Medulla oblongata (tissue), 1 donor: ENCODE results near the gene MARVELD1.
"Not testable (repeated sequence)": the region's sequence is repeated elsewhere in the genome, so short reads cannot be mapped to it uniquely, and the experiment has no call there.

Experiments used
- DNase-seq: peaks from one replicate; pipeline ENCODE4 v3.0.0-alpha.2; 2015; ENCODE audit errors: extremely low spot score

Gene MARVELD1

DNA sequence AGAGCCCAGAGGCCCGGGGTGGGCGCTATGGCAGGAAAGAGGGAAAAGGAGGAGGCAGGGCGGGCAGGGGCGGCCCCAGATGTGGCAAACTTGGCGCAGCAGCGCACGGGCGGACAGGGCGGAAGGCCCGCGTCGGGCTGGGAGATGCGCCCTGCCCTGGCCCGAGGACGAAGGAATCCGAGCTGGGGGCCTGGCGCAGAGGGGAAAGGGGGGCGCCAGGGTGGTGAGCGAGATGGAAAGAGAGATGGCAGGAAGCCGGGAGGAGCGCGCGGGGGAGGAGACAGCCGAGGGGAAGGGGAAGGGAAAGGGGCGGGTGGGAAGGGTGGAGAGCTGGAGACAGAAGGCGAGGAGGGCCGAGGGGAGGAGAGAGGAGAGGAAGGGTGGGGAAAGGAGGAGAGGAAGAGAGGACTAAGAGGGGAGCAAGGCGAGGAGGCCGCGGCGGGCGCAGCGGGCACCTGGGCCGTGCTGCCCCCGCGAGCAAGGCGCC, at the start of gene MARVELD1:
MARVELD1 (plus strand) TSS at position 392 of the 487 bp plus-strand sequence. CDS start 147 bp downstream, outside the sequence.
- no peak for DNase-seq

DNA sequence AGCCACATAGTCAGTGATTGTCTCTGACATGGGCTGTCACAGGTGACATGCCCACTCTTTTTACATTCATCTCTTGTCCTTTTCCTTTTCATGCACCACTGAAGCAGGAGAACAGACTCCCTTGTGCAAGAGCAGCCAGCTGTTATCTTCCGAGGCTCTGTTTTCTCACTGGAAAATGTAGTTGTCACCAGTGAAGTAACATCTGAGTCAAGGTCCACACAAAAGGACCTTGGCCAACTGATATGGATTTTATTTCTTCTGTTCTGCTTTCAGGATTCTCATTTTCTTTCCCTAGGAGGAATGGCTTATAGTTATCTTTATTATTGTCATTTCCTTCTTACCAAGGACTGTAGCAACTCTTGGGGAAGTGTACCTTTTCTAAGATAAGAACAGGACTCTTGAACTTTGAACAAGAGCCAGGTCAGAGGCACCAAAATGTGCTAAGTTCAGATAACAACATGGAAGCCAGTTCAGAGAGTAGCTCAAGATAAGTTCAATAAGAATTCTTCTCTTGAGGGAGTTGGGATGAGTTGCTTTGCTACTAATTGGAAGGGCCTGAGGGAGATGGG, 49.2 kb upstream of the MARVELD1 start:
- DNase-seq, result no peak

DNA sequence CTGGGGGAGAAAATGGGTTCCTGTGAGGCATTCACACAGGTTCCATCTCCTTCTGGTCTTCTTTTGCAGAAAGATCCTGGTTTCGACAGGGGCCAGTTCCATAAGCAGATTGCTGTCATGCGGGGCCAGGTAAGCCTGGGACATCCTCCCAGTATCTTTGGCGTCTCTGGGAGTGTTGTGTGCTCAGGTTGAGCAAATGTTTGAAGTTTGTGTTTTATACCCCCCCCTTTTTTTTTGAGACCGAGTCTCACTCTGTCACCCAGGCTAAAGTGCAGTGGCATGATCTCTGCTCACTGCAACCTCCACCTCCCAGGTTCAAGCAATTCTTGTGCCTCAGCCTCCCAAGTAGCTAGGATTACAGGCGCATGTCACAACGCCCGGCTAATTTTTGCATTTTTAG, 46.5 kb upstream of the MARVELD1 start:
- DNase-seq, result no peak

DNA sequence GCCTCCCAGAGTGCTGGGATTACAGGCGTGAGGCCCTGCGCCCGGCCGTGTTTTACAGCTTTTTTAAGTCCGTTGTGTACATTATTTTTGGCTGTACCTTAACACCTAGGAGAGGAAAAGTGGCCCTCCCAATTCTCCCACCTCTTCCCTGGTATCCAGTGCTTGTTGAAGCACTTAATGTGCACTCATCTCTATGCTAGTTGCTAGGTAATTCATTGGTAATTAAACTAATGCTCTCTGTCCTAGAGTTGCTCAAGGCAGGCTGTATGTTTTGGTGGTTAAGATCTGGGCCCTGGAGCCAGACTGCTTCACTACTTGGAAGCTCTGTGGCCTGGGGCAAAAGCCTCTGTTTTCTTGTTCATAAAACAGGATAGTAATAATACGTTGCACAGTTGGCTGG, 46.1 kb upstream of the MARVELD1 start:
- DNase-seq, result no peak

DNA sequence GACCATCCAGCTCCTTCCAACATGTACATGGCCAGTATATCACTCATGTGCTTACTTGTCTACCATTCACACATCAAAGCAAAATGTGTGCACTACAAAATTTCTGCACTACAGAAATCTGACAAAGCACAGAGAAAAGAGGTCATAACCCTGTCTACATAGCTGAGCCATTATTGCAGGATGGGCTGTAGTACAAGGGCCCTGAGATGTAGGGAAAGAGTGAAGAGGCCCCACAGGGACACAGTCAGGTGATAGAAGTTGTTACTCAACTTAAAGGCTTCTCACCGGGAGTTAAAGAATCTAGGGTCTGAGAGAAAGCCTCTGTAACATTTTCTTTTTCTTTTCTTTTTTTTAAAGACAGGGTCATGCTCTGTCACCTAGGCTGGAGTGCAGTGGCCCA, 44.0 kb upstream of the MARVELD1 start:
- no peak for DNase-seq

DNA sequence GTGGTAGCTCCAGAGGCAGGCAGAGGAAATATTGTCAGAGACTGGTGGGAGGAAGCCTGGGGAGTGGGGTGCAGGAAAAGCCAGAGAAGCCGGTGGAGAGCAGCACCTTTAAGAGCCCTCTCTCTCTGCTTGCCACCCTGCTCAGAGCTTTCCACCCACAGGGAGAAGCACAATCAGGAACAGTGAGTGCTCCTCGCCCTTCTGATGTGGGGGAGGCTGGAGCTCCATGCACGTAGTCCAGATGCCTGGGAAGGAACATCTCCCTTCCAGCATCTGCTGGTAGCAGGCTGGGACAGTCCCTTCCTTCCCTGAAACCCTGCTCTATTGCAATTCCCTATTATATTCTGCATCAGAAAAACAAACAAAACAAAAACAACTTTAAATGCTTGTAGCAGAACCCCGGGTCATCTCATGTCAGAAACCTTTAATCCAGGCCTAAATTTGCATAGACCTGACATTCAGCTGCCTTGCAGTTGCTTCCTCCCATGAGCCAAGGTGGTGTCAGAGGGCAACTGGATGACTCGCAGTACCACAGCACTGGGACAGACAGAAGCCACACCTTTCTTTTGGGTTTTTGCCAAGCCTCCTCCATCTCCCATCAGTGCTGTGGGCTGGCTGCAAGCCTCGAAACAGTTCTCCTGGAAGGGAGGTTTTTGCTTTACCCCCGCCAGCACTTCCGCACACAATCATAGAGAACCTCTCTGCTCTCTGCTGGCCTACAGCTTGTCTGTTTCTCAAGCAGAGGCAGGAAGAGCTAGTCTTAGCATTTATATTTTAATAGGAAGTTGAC, 39.6 kb upstream of the MARVELD1 start:
- no peak for DNase-seq

DNA sequence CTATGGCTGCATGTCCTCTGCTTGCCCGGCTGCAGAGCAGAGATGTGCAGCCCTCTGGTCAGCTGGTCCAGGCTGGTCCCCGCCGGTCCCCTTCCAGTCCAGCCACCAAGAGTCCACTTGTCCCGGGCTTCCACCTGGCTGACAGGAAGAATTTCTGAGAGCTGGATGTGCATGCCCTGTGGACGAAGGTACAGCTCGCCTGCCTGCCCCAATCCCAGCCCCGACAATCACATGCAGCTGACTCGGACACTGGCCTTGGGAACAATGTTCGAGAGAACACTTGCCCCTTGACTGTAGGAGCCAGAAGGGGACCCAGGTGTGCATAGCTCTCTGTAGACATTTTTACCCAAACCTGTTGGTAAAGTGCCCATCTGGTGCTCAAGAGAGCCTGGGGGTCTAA, 38.3 kb upstream of the MARVELD1 start:
- DNase-seq, result no peak

DNA sequence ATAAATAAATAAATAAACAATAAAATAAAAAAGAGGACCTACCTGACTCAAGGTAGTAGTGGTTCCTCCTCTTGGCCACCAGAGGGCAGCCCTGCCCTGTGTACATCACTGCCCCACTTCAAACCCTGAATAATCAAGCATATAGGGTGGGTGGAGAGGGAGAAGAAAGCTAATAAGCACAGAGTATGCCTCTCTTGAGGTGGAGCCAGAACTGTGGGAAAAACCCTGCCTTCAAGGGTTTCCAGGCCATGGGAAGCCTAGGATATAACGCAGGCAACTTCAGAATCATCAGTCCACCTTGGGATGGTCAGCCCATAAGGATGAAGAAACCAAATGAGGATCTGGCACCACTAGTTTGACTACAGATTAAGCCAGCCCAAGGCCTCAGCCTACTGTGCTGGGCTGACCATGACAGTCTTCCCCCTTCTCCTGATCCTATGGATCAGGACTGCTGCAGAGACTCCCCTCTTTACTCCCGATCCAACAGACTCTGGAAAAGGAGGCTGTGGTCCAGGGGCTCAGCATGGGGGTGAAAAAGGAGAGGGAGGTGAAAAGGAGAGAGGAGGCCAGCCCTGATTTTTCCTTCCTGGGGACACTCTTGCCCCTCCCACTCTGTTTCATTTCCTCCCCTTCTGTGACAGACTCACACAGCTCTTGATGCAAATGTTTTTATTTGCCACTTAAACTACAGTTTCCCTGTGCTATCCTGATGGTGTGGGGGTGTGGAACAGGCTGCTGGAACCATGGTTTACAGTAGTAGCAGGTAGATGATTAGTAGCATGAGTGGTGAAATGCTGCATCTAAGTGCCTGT, 36.6 kb upstream of the MARVELD1 start:
- DNase-seq, result peak; percentile 54

DNA sequence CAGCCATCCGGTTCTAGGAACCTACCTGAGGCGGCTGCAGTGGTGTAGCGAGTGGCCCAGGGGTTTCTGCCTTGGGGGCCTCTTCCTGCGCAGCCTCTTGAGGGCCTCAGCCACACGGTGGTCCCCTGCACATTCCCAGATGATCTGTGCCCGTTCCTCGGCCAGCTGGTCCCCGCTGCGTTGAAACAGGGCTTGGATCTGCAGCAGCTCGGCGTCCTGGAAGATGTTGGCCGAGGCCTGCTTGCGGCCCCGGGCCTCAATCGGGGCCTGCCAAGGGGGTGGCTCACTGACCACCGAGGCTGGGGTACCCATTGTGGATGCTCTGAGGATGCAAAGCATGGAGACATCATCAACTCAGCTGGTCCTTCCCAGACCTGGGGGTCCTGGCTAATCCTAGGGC, 33.9 kb upstream of the MARVELD1 start:
- no peak for DNase-seq

DNA sequence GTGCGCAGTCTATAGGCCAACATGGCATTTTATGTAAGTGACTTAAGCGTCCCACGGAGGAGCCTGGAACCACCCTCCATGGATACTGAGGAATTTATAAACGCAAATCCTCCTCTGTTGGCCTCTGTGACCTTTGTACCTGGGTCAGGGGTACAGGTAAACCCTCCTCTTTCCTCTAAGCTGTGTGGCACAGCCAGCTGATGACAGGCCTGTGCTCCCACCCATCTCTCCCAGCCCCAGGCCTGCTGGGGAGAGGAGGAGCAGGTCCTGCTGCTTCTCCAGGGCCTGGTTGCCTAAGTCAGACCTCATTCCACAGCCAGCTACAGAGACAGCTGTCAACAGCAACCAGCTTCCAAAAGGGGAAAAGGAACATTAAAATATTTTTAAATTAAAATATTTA, 31.5 kb upstream of the MARVELD1 start:
- DNase-seq, result no peak

DNA sequence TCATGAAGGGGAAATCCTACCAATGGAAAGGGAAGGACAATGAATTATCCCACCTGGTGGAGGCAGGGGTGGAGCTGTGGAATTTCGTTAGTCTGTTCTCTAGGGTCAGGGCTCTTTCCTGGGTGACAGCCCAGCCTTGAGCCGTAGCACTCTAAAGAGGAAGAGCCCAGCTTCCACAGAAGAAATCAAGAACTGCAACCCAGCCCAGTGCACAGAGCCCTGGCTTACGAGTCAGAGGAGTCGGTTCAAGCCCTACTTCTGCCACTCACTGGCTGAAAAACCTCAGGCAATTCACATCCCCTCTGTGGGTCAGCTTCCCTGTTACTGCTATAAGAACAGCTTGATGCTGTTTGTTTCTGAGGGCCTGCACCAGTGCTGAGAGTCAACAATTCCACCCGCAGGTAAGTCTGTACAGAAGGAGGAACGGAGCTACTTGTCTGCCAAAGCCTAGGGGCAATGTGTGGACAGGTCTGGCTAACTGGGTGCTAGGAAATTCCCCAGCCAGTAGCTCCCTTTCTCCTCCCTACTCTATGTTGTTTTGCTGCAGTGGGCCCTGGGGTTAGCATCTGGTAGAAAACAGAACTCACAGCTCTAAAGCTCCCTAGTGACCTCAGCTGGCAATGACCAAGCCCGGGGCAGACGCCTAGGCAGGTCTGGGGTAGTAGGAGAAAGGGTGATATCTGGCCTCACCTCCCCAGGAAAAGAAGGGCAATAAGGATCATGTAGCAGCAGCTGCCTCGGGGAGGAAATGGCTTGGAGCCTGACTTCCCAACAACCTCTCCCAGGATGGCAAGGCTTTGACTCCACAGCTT, 29.8 kb upstream of the MARVELD1 start:
- peak; percentile 58 for DNase-seq

DNA sequence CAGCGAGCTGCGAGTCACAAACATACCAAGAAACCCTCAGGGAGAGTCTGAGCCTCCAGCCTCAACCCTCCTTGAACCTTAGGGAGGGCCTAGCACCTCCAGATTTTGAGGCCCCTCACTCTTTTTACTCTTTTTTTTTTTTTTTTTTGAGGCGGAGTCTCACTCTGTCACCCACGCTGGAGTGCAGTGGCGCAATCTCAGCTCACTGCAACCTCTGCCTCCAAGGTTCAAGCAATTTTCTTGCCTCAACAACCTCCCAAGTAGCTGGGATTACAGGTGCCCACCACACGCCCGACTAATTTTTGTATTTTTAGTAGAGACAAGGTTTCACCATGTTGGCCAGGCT, 29.2 kb upstream of the MARVELD1 start:
- DNase-seq, result not testable (repeated sequence)

DNA sequence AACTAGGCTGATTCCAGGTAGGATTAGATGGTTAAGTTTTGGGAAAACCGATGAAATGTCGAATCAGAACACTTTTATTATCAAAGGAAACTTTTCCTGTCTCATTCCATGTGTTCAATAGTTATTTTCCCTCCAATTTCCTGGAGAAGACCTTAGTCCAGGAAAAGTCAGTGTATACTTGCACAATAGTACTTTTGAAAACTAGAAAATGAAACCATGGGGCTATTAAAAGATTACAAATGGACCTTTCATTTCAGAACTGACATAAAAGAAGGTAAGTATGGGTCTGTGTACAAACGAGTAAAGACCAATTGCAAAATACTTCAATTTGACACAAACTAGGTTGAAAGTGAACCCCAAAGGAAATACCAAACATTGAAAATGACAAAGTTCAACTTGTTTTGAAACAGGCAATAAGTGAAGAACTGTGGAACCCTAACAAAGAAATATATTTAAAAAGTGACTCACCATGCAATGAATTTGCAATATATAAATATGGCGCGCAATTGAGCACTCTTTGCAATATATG, 28.6 kb upstream of the MARVELD1 start:
- DNase-seq, result no peak

DNA sequence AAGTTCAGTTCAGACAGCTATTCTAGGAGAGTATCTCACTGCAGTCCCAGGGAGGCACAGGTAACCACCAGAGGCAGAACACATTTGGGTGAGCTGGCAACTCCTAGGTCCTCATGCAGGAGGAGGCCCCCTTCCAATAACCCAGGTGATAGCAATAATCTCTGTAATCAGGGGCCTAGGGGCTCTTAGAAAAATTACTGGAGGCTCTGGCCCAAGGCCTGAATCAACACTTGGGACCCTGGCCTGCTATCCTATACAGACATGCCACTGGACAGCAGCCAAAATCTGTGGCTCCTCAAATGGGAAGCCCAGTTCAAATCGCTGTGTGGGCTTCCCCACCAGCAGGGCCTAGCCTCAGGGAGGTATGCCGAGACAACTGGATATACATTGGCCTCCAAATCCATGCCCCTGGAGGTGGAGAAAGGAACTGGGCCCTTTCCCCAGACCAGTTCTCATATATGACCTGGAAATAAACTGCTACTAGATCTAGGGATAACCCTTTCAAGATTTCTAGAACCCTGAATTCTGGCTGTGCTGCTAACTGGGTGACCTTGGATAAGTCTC, 28.1 kb upstream of the MARVELD1 start:
- DNase-seq, result no peak

DNA sequence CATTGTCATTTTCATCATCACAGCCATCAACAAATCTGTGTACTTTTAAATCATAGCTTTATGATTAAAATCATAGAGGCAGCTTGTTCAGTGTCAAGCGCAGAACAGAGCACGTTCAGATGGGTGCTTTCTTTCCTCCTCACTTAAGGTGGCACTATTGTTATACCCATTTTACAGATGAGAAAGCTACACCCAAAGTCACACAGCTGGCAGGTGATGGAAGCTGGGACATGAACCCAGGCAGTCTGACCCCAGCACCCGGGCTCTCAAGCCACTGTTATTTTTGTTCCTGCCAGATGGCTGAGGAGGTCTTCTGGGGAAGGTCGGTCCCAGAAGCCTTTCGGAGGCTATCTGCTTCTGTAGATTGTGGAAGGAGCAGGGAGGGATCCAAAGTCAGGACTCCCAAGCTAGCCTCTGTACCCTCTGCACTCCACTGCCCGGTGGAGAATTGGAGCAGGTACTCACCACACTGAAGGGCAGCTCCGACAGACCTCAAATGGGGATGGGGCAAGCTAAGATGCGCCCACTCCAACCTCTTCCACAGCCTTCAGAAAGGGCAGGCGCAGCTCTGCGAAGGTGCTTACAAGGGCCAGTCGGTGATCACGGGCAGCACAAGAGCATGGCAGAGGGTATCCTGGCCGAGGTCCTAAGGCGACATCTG, 27.1 kb upstream of the MARVELD1 start:
- no peak for DNase-seq

DNA sequence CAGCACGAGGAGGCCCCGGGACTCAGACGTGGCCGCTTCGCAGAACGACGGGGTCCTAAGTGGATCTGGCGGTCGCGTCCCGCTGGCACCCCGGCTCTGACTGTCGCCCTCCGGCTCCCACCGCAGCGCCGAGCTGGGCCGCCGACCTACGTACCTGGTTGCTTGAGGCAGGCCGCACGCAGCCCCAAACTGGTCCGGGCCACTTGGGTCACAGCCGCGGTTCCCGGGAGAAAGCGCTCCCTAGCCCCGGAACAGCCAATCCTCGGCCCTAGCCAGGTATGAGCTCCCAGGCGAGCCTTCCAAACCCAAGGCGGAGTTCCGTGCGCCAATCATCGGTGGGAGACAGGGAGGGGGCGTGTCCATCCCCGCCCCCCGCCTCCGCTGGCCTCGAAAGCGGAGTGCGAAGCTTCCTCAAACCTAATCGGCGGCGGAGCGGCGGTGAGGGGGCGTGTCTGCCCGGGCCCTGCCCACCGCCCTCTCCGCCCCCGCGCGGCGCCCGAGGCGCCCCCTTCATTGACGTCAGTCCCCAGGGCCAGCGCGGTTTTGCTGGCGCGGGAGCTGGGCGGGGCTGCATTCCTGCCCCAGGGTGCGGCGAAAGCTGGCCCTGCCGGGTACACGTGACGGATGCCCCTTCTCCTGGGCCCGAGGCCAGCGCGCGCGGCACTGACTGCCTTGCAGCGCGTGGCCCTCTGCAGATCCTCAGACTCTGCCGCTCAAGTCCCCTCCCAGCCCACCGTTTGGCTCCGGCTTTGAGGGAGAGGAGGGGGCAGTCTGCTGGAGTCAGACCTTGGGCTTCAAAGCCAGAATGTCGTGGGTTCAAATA, 26.4 kb upstream of the MARVELD1 start, which contains the start of gene AVPI1:
AVPI1 (minus strand) TSS at position 280 of the 823 bp plus-strand sequence. CDS start 7,336 bp downstream, outside the sequence.
- peak; percentile 97 for DNase-seq

DNA sequence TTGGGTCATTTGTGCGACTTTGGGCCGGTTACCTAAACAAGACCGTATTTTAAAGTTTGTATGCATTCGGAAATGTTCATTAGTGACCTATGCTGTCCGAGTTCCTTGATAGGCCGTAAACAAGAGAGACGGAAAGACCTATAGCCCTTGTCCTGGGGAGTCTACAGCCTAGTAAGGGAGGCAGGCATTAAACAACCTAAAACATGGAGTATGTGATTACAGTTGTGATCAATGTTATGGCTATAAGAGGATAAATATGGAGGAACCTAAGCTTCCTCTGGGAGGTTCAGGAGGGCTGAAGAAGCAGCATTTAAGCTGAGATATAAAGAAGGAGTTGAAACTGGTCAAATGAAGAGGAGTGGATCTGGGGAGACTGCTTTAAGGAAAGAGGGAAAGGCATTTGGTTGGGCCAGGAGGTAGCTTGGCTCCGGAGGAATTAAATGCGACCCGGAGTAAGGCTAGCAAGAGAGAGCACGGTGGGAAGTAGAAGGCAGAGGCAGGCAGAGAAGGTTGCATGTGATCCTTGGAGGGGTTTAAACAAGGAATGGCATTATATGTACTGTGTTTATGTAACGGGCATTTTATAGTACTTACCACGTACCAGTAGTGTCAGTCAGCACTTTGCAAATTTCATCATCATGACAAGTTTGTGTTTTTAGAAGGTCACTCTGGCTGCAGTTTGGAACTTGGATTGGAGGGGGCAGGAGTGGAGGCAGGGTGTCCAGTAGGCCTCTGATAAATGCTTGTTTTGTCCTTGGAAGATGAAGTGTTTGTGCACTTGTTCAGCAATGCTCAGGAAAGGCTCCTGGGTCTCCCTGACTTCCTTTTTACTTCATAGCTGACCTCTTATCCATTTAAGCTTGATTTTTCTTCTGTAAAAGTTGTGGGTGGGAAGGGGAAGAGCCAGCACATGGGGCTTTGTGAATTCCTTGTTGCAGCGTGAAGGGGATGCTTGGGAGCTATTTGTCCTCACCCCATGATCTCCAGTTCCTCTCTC, 25.4 kb upstream of the MARVELD1 start:
- no peak for DNase-seq

DNA sequence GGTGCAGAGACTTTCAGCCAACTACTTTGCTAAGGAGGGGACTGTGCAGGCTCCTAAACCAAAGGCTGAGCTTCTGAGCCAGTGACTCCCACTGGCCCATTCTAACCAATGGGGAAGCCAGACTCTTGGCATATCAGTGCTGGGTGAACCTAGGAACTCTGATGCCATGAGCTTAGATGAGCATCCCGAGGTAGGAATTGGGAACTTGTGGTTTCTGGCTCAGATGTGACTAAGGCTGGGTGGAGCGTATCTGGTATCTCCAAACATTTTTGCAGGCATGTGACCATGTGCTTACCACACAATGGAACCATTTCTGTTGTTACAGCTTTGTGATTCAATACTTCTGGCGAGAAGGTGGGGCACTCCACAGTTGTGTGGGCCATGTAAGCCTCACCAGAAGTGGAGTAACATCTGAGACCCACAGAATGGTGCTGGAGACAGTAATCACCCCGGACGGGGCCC, 23.9 kb upstream of the MARVELD1 start:
- no peak for DNase-seq
